ENCODE data around the gene ACVR1C.
"Not testable (repeated sequence)": the region's sequence is repeated elsewhere in the genome, so short reads cannot be mapped to it uniquely, and the experiment has no call there.

DNA sequence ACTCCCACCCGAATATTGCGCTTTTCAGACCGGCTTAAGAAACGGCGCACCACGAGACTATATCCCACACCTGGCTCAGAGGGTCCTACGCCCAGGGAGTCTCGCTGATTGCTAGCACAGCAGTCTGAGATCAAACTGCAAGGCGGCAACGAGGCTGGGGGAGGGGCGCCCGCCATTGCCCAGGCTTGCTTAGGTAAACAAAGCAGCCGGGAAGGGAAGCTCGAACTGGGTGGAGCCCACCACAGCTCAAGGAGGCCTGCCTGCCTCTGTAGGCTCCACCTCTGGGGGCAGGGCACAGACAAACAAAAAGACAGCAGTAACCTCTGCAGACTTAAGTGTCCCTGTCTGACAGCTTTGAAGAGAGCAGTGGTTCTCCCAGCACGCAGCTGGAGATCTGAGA lies 62.0 kb downstream of the ACVR1C start:
- TF ChIP-seq POLR2AphosphoS5, POLR2A (IDR thresholded peaks at IDR 0.05): not testable (repeated sequence)
- TF ChIP-seq, protein P1, sequence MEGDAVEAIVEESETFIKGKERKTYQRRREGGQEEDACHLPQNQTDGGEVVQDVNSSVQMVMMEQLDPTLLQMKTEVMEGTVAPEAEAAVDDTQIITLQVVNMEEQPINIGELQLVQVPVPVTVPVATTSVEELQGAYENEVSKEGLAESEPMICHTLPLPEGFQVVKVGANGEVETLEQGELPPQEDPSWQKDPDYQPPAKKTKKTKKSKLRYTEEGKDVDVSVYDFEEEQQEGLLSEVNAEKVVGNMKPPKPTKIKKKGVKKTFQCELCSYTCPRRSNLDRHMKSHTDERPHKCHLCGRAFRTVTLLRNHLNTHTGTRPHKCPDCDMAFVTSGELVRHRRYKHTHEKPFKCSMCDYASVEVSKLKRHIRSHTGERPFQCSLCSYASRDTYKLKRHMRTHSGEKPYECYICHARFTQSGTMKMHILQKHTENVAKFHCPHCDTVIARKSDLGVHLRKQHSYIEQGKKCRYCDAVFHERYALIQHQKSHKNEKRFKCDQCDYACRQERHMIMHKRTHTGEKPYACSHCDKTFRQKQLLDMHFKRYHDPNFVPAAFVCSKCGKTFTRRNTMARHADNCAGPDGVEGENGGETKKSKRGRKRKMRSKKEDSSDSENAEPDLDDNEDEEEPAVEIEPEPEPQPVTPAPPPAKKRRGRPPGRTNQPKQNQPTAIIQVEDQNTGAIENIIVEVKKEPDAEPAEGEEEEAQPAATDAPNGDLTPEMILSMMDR (IDR thresholded peaks at IDR 0.05) = not testable (repeated sequence)
